Measurements from ENCODE around the gene RAB3A. TPM values are rescaled to one million over a fixed set of nuclear protein-coding genes. Genes with fewer than 3 reads are reported as not detected.
A peak's percentile ranks its signal among the peaks of the same experiment; 100 is the strongest.

RAB3A gene
- total RNA-seq, 2 donors from 2014 or later, result 2.5 to 6.0 TPM

GRCh38 chr19:18225355-18225701 lies 21.5 kb upstream of the RAB3A start:
- 20% methylated on average over 15 of the region's 16 CpGs for WGBS
- H3K4me3 ChIP-seq, result no peak overlapping the region
- intact Hi-C loops (cut with DNase I), result no loop called here
- H3K36me3 ChIP-seq, result no peaks in the 10 kb centered on the region
- peaks cover 6% of the 10 kb centered on the region for H3K4me1 ChIP-seq (replicated peaks)
- no peak for TF ChIP-seq POLR2AphosphoS5 (IDR thresholded peaks at IDR 0.05)
- no peak for TF ChIP-seq CTCF (IDR thresholded peaks at IDR 0.05)
- TF ChIP-seq POLR2A (IDR thresholded peaks at IDR 0.05), result no peak
- no peaks in the 10 kb centered on the region for H3K9me3 ChIP-seq
- H3K27me3 ChIP-seq (replicated peaks; ENCODE audit: insufficient read depth), result peaks cover 17% of the 10 kb centered on the region
- peak overlapping the region in 1 of 2 donors; percentile 23 for H3K27ac ChIP-seq
- no peak for DNase-seq (ENCODE audit: low spot score)

DNA sequence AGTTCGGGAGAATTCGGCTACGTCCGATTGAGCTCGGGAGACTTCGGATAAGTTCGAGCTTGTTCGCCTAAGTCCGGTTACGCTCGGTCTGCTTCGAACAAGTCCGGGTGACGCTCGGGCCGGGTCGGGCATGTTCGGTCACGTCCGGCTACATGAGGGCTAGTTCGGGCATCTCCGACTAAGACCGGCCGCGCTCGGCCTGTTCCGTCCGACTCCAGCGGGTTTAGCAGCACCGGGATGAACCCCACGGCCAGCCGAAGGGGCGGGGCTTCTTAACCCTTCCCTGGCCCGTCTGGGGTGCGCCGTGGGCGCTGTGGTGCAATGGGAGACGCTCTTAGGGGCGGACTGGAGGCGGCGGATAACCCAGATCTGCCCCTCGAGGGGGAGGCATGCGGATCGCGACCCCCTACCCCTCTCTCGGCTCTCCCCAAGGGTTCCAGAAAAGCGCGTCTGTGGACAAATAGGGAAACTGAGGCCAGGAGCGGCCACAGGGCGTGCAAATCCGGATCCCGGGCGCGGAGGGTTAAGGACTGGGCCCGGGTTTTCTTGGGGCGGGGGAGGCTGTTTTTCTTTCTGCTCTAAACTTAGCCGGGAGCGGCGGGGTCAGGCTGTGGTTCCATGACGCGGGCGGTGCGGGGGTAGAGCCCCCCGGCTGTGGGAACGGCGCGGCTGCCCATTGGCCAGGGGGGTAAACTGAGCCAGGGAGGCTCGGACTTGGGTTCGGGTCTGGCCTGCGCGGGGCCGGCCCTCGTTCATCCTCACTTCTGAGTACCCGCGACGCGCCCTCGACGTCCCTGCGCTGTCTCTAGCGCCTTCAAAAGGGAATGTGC lies 20.9 kb upstream of the RAB3A start:
- H3K4me1 ChIP-seq (replicated peaks), result peaks cover 6% of the 10 kb centered on the region
- 2% methylated on average over 70 of the region's 81 CpGs for WGBS
- H3K27ac ChIP-seq, result peak overlapping the region in 1 of 2 donors; percentile 23
- peak overlapping the region; percentile 9 to 22 for H3K4me3 ChIP-seq
- no peaks in the 10 kb centered on the region for H3K36me3 ChIP-seq
- peak; percentile 96 for DNase-seq (ENCODE audit: low spot score)
- peak; percentile 94 for TF ChIP-seq POLR2AphosphoS5 (IDR thresholded peaks at IDR 0.05)
- no peak for TF ChIP-seq CTCF (IDR thresholded peaks at IDR 0.05)
- no peak for TF ChIP-seq POLR2A (IDR thresholded peaks at IDR 0.05)
- no peaks in the 10 kb centered on the region for H3K9me3 ChIP-seq
- intact Hi-C loops (cut with DNase I), result no loop called here
- H3K27me3 ChIP-seq (replicated peaks; ENCODE audit: insufficient read depth), result peaks cover 17% of the 10 kb centered on the region

- Histone ChIP-seq H3K9me3 (no peaks in the 10 kb centered on the region), H3K27ac (no peak overlapping the region), H3K27me3 (replicated peaks; ENCODE audit: insufficient read depth) (peaks cover 17% of the 10 kb centered on the region), H3K4me3 (peak overlapping the region in 1 of 2 donors; percentile 6), H3K36me3 (no peaks in the 10 kb centered on the region), H3K4me1 (replicated peaks) (peaks cover 6% of the 10 kb centered on the region)
- DNase-seq (ENCODE audit: low spot score), result no peak
- intact Hi-C loops (cut with DNase I), result no loop called here
- 7% methylated on average over 38 of the region's 39 CpGs for WGBS
- TF ChIP-seq CTCF (IDR thresholded peaks at IDR 0.05), result no peak
- no peak for TF ChIP-seq POLR2AphosphoS5 (IDR thresholded peaks at IDR 0.05)
- TF ChIP-seq POLR2A (IDR thresholded peaks at IDR 0.05), result no peak
These were observed 20.1 kb upstream of the RAB3A start for GRCh38 chr19:18223860-18224524.

- no peak for DNase-seq (ENCODE audit: low spot score)
- Histone ChIP-seq H3K4me3 (no peak overlapping the region), H3K27ac (no peak overlapping the region), H3K9me3 (no peaks in the 10 kb centered on the region), H3K27me3 (replicated peaks; ENCODE audit: insufficient read depth) (peaks cover 16% of the 10 kb centered on the region), H3K36me3 (no peaks in the 10 kb centered on the region), H3K4me1 (replicated peaks) (peaks cover 6% of the 10 kb centered on the region)
- intact Hi-C loops (cut with DNase I), result no loop called here
- WGBS, result 85% methylated on average over 22 of the region's 25 CpGs
- TF ChIP-seq POLR2A (IDR thresholded peaks at IDR 0.05) (no peak), CTCF (IDR thresholded peaks at IDR 0.05) (no peak), POLR2AphosphoS5 (IDR thresholded peaks at IDR 0.05) (no peak)
These were observed 18.2 kb upstream of the RAB3A start for GRCh38 chr19:18221815-18222725.

Measured in prostate gland (tissue), 2 donors.